ENCODE results near the gene SYCP2L.

DNA sequence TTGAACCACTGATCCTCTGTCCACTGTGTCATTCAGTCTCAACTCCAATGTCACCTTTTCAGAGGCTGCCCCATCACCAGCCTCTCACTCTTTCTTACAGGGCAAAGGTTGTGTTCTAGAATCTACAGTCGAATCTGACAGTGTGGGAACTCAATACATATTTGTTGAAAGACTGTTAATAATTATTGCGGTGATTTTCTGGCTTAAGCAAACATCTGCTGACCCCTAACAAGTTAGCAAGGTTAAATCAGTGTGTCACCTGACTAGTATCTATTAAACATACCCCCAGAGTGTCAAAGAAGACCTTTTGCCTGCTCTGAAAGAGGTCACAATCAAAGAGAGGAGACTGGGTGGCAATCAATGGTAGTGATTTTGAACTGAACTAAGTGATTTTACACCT, 115.3 kb downstream of the SYCP2L start:
- TF ChIP-seq, protein P1, sequence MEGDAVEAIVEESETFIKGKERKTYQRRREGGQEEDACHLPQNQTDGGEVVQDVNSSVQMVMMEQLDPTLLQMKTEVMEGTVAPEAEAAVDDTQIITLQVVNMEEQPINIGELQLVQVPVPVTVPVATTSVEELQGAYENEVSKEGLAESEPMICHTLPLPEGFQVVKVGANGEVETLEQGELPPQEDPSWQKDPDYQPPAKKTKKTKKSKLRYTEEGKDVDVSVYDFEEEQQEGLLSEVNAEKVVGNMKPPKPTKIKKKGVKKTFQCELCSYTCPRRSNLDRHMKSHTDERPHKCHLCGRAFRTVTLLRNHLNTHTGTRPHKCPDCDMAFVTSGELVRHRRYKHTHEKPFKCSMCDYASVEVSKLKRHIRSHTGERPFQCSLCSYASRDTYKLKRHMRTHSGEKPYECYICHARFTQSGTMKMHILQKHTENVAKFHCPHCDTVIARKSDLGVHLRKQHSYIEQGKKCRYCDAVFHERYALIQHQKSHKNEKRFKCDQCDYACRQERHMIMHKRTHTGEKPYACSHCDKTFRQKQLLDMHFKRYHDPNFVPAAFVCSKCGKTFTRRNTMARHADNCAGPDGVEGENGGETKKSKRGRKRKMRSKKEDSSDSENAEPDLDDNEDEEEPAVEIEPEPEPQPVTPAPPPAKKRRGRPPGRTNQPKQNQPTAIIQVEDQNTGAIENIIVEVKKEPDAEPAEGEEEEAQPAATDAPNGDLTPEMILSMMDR (IDR thresholded peaks at IDR 0.05), result no peak
- no peak for TF ChIP-seq EZH2 (IDR thresholded peaks at IDR 0.05)

Data from neural progenitor cell (in vitro differentiated cells).